MM.1S (cell line): Measurements from ENCODE around the gene CTNNA2.

Experiments
- DNase-seq: peaks from one replicate; pipeline ENCODE4 v3.0.0-alpha.2; 2015
- H2AFZ ChIP-seq: fragments of 300-600 bp; sonication (generic); 2 replicates; pipeline ENCODE4 v1.6.0; 2016; ENCODE audit warnings: antibody characterized with exemption, low read length
- H3F3A ChIP-seq: fragments of 300-600 bp; sonication (generic); 2 replicates; pipeline ENCODE4 v1.6.1; 2016; ENCODE audit warnings: mild to moderate bottlenecking, antibody characterized with exemption, low read length, moderate library complexity, mixed read lengths; ENCODE audit not compliant: insufficient read depth
- H3K27ac ChIP-seq: fragments of 300-600 bp; sonication (generic); 2 replicates; pipeline ENCODE4 v1.5.1; 2016; ENCODE audit warnings: mild to moderate bottlenecking, low read length
- H3K27me3 ChIP-seq: fragments of 300-600 bp; sonication (generic); replicated peaks from 2 replicates; pipeline ENCODE4 v1.6.0; 2016; ENCODE audit warnings: low read length; ENCODE audit not compliant: insufficient read depth
- H3K36me3 ChIP-seq: fragments of 300-600 bp; sonication (generic); replicated peaks from 2 replicates; pipeline ENCODE4 v1.6.1; 2016; ENCODE audit warnings: mild to moderate bottlenecking, low read length, mixed read lengths; ENCODE audit not compliant: insufficient read depth
- H3K4me1 ChIP-seq: fragments of 300-600 bp; sonication (generic); 2 replicates; pipeline ENCODE4 v1.6.1; 2016; ENCODE audit warnings: low read length, mixed read lengths
- H3K4me2 ChIP-seq: fragments of 300-600 bp; sonication (generic); 2 replicates; pipeline ENCODE4 v1.6.0; 2016; ENCODE audit warnings: low read depth, low read length
- H3K4me3 ChIP-seq: fragments of 300-600 bp; sonication (generic); 2 replicates; pipeline ENCODE4 v1.5.1; 2016; ENCODE audit warnings: low read length, mixed read lengths
- H3K79me2 ChIP-seq: fragments of 300-600 bp; sonication (generic); 2 replicates; pipeline ENCODE4 v1.6.1; 2016; ENCODE audit warnings: mixed run types, low read length, mixed read lengths
- H3K9ac ChIP-seq: fragments of 300-600 bp; sonication (generic); 2 replicates; pipeline ENCODE4 v1.6.1; 2016; ENCODE audit warnings: low read length, mixed read lengths
- H3K9me2 ChIP-seq: fragments of 300-600 bp; sonication (generic); replicated peaks from 2 replicates; pipeline ENCODE4 v1.6.1; 2016; ENCODE audit warnings: mild to moderate bottlenecking, low read length, mixed read lengths; ENCODE audit not compliant: insufficient read depth
- H3K9me3 ChIP-seq: fragments of 300-600 bp; sonication (generic); replicated peaks from 2 replicates; pipeline ENCODE4 v1.6.1; 2016; ENCODE audit warnings: mild to moderate bottlenecking, low read length, mixed read lengths; ENCODE audit not compliant: insufficient read depth
- H4K20me1 ChIP-seq: fragments of 300-600 bp; sonication (generic); 2 replicates; pipeline ENCODE4 v1.6.1; 2016; ENCODE audit warnings: mild to moderate bottlenecking, low read length, moderate library complexity, mixed read lengths; ENCODE audit not compliant: insufficient read depth
- CTCF ChIP-seq: fragments of 300-600 bp; sonication (generic); IDR thresholded peaks from 2 replicates; pipeline ENCODE4 v1.5.1; 2016; ENCODE audit warnings: antibody characterized with exemption, low read length, mixed read lengths
- EZH2 ChIP-seq: fragments of 300-600 bp; sonication (generic); optimal IDR thresholded peaks from 2 replicates; pipeline ENCODE3; 2017; ENCODE audit warnings: low read depth, mild to moderate bottlenecking, antibody characterized with exemption, low read length, mixed read lengths
- EZH2phosphoT487 ChIP-seq: fragments of 300-600 bp; sonication (generic); IDR thresholded peaks from 2 replicates; pipeline ENCODE4 v1.6.1; 2018; ENCODE audit warnings: antibody characterized with exemption, low read length

The CTNNA2 gene

GRCh38 chr2:80048296-80048695, 535.4 kb downstream of the CTNNA2 start:
- Histone ChIP-seq H3K27me3 (no peaks in the 10 kb centered on the region), H3K9ac (no peak overlapping the region), H2AFZ (no peak overlapping the region), H3K9me2 (no peaks in the 10 kb centered on the region), H3K4me1 (no peaks in the 10 kb centered on the region), H4K20me1 (no peaks in the 10 kb centered on the region), H3K4me2 (no peak overlapping the region), H3F3A (no peaks in the 10 kb centered on the region), H3K79me2 (no peaks in the 10 kb centered on the region), H3K9me3 (no peaks in the 10 kb centered on the region), H3K4me3 (no peak overlapping the region), H3K27ac (no peak overlapping the region), H3K36me3 (no peaks in the 10 kb centered on the region)
- DNase-seq = no peak
- no peak for TF ChIP-seq EZH2phosphoT487
- no peak for TF ChIP-seq CTCF
- no peak for TF ChIP-seq EZH2

DNA sequence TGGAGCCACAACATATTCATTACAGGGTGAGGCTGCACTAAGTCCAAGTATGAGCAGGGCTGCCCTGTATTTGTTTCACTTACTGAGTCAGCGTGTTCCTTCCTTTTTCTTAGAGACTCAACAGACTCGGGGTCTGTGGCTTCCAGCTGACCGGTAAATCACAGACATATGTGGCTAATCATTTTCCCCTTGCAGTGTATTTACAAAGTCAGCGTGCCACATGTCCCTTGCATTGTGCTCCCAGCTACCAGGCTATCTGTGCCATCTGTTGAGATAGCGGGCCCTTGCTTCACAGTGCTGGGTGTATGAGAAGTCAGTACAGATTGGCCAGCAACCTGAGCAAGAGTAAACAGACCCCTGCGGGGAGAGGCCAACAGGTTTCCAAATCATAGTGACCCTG, 537.4 kb downstream of the CTNNA2 start:
- TF ChIP-seq EZH2 (no peak), EZH2phosphoT487 (no peak), CTCF (no peak)
- Histone ChIP-seq H2AFZ (no peak overlapping the region), H3K27me3 (no peaks in the 10 kb centered on the region), H3K27ac (no peak overlapping the region), H3K9me3 (no peaks in the 10 kb centered on the region), H3K79me2 (no peaks in the 10 kb centered on the region), H3K4me3 (no peak overlapping the region), H3K4me1 (no peaks in the 10 kb centered on the region), H3K4me2 (no peak overlapping the region), H3K9me2 (no peaks in the 10 kb centered on the region), H4K20me1 (no peaks in the 10 kb centered on the region), H3K36me3 (no peaks in the 10 kb centered on the region), H3F3A (no peaks in the 10 kb centered on the region), H3K9ac (no peak overlapping the region)
- no peak for DNase-seq

DNA sequence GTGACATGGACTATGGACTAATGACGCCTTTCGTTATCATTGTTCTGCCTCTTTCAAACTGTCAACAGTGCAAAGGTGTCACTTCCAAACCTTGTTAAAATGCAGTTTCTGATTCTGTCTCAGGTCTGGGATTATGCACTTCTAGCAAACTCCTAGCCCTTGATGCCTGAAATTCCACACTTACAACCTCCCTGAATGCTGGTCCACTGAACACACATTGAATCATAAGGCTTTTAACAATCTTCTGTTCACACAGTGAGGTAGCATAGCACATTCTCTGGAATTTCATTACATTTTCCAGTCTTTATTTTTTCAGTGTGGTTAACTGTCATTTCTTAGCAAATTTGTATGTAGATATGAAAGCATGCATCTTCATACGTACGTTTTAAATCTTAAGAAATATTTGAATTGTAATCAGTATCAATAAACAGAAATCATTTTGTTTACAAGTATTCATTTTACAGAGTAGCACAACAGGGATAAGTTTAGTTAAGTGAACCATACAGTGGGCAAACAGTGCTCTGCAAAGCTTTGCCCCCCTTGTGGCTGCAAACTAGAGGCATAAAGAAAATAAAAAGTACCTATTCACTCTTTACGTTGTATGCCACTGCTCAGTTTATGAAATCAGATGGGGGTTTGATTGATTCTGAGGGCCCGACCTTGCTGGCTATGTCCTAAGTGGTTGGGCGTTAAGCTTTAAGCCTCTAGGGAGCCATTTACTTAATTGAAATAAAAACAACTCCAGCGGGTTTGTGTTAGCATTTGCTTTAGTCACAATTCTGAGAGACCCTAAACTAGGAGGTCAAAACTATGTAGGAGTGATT, 540.9 kb downstream of the CTNNA2 start:
- H3K4me3 ChIP-seq = no peak overlapping the region
- no peaks in the 10 kb centered on the region for H3K9me3 ChIP-seq
- no peak overlapping the region for H3K27ac ChIP-seq
- H4K20me1 ChIP-seq = no peaks in the 10 kb centered on the region
- H3K79me2 ChIP-seq = no peaks in the 10 kb centered on the region
- H3K9ac ChIP-seq = no peak overlapping the region
- no peaks in the 10 kb centered on the region for H3K9me2 ChIP-seq
- H3K4me2 ChIP-seq = no peak overlapping the region
- H3F3A ChIP-seq = no peaks in the 10 kb centered on the region
- no peak for DNase-seq
- H3K36me3 ChIP-seq = no peaks in the 10 kb centered on the region
- TF ChIP-seq EZH2 (no peak), CTCF (no peak), EZH2phosphoT487 (no peak)
- H2AFZ ChIP-seq = no peak overlapping the region
- H3K4me1 ChIP-seq = no peaks in the 10 kb centered on the region
- no peaks in the 10 kb centered on the region for H3K27me3 ChIP-seq
